ENCODE results near the gene PARP12. TPM values are rescaled to one million over a fixed set of nuclear protein-coding genes. Genes with fewer than 3 reads are reported as not detected.

The PARP12 gene
- total and polyA plus RNA-seq, 8 donors, result 13.0 to 135 (median 33.2) TPM

- Histone ChIP-seq H3K36me3 (peaks cover 0 to 4% (median 0%) of the 10 kb centered on the region in 4 donors), H3K27me3 (no peaks in the 10 kb centered on the region), H3K27ac (no peak overlapping the region), H3K4me1 (peaks cover 0 to 16% (median 0%) of the 10 kb centered on the region in 4 donors), H3K4me3 (no peak overlapping the region), H3K9me3 (no peaks in the 10 kb centered on the region)
- peak in 1 of 2 donors; percentile 49 for DNase-seq
- intact Hi-C loops (cut with DNase I; ENCODE audit: low total_unique reads), result loop anchor here (10.0 kb wide), 2 partner anchors 221 to 511 kb away; no protein-coding TSS in a partner anchor
- 52 to 71% (median 57%) methylated on average over 13 of the region's 13 CpGs for WGBS, 5 donors
- TF ChIP-seq EP300 (IDR thresholded peaks at IDR 0.05) (no peak), CTCF (IDR thresholded peaks at IDR 0.05) (no peak), POLR2AphosphoS5 (IDR thresholded peaks at IDR 0.05) (no peak), POLR2A (IDR thresholded peaks at IDR 0.05) (no peak)
Observed at GRCh38 chr7:140005754-140006503, 56.8 kb downstream of the PARP12 start.

DNA sequence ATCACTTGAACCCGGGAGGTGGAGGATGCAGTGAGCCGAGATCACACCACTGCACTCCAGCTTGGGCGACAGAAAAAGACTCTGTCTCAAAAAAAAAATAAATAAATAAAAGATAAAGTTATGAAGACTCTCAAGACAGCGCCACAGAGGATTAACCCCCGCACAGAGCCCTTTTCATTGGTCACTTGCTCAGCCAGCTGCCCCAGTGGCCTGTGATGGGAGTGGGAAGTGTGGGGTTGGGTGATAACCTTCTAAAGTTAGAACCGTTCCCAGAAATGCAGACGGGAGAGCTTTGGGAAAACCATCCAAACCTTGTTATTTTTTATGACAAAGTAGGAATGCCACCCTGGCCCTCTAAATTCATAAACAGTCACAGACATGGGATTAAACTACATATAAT is 57.4 kb downstream of the PARP12 start:
- intact Hi-C loops (cut with DNase I; ENCODE audit: low total_unique reads), result loop anchor here (10.0 kb wide), 2 partner anchors 221 to 511 kb away; no protein-coding TSS in a partner anchor

DNA sequence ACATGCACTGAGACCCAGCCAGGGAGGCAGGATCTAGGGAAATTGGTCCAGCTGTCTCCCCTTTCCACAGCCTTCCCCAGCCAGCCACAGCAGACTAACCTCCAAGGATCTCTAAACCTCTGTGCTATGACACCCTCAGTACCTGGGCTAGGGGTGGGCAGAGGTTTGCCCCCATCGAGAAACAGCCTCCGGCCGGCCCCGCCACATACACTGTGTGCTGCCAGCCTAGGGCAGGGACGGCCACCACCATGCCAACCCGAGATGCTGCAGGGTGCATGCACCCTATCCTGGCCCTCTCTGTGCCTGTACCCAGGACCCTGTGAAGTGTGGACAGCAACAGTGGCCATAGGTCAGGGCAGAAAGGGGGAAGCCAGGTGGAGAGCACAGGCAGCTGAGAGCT is 58.1 kb downstream of the PARP12 start:
- WGBS, 5 donors, result 96 to 100% (median 98%) methylated on average over 3 to 6 of the region's 6 CpGs
- TF ChIP-seq CTCF (IDR thresholded peaks at IDR 0.05), result no peak
- no peak for TF ChIP-seq POLR2A (IDR thresholded peaks at IDR 0.05)
- no peak for TF ChIP-seq POLR2AphosphoS5 (IDR thresholded peaks at IDR 0.05)
- no peak for TF ChIP-seq EP300 (IDR thresholded peaks at IDR 0.05)
- no peak overlapping the region for H3K4me3 ChIP-seq
- H3K27ac ChIP-seq, result no peak overlapping the region
- no peaks in the 10 kb centered on the region for H3K9me3 ChIP-seq
- intact Hi-C loops (cut with DNase I; ENCODE audit: low total_unique reads), result loop anchor here (5.0 to 10.0 kb wide), 3 partner anchors 220 to 510 kb away; no protein-coding TSS in a partner anchor
- DNase-seq, result no peak
- peaks cover 0 to 16% (median 0%) of the 10 kb centered on the region in 4 donors for H3K4me1 ChIP-seq
- peaks cover 0 to 4% (median 0%) of the 10 kb centered on the region in 4 donors for H3K36me3 ChIP-seq
- H3K27me3 ChIP-seq, result no peaks in the 10 kb centered on the region

More for the DNA sequence above, 57.4 kb downstream of the PARP12 start:
- no peak for DNase-seq
- 85 to 93% (median 87%) methylated on average over 7 of the region's 7 CpGs for whole genome bisulfite sequencing, 5 donors
- Histone ChIP-seq H3K36me3 (peaks cover 0 to 4% (median 0%) of the 10 kb centered on the region in 4 donors), H3K4me3 (no peak overlapping the region), H3K27ac (no peak overlapping the region), H3K9me3 (no peaks in the 10 kb centered on the region), H3K4me1 (peaks cover 0 to 16% (median 0%) of the 10 kb centered on the region in 4 donors), H3K27me3 (no peaks in the 10 kb centered on the region)
- TF ChIP-seq EP300 (IDR thresholded peaks at IDR 0.05), result no peak
- no peak for TF ChIP-seq CTCF (IDR thresholded peaks at IDR 0.05)
- TF ChIP-seq POLR2AphosphoS5 (IDR thresholded peaks at IDR 0.05), result no peak
- TF ChIP-seq POLR2A (IDR thresholded peaks at IDR 0.05), result no peak

- Histone ChIP-seq H3K9me3 (no peaks in the 10 kb centered on the region), H3K36me3 (peaks cover 0 to under 1% (median 0%) of the 10 kb centered on the region in 4 donors), H3K27me3 (no peaks in the 10 kb centered on the region), H3K27ac (no peak overlapping the region), H3K4me3 (no peak overlapping the region), H3K4me1 (peaks cover 0 to 11% (median 0%) of the 10 kb centered on the region in 4 donors)
- intact Hi-C loops (cut with DNase I; ENCODE audit: low total_unique reads), result loop anchor here (2.0 to 10.0 kb wide), 4 partner anchors 219 to 509 kb away; no protein-coding TSS in a partner anchor
- DNase-seq, result peak; percentile 43 to 68
- TF ChIP-seq CTCF (IDR thresholded peaks at IDR 0.05) (peak in 5 of 7 experiments; percentile 16 to 62 (median 55)), EP300 (IDR thresholded peaks at IDR 0.05) (no peak), POLR2A (IDR thresholded peaks at IDR 0.05) (no peak), POLR2AphosphoS5 (IDR thresholded peaks at IDR 0.05) (no peak)
- 51 to 64% (median 55%) methylated on average over 9 of the region's 9 CpGs for WGBS, 5 donors
Observed at GRCh38 chr7:140003913-140004382, 58.8 kb downstream of the PARP12 start.
